SK-N-SH treated with all-trans-retinoic acid at 6 μM for 48 hours (cell line): Measurements from ENCODE around the gene TRAF1.

ENCODE experiments used
- OSR1 ChIP-seq: fragments of 250-450 bp; sonication (Bioruptor Pico); IDR thresholded peaks from 2 replicates; pipeline ENCODE4 v1.8.0; 2022; ENCODE audit warnings: moderate library complexity, mild to moderate bottlenecking, inconsistent platforms
- RARB ChIP-seq: fragments of 250-450 bp; sonication (Bioruptor Pico); IDR thresholded peaks from 2 replicates; pipeline ENCODE4 v1.8.0; 2021; ENCODE audit warnings: mild to moderate bottlenecking, moderate library complexity
- ZFP30 ChIP-seq: fragments of 450-650 bp; formaldehyde crosslinking; IDR thresholded peaks from 2 replicates; pipeline ENCODE4 v1.5.0; 2022; ENCODE audit warnings: mild to moderate bottlenecking, moderate library complexity
- ZNF565 ChIP-seq: fragments of 450-650 bp; formaldehyde crosslinking; conservative IDR thresholded peaks from 2 replicates; pipeline ENCODE4 v1.5.0; 2020; ENCODE audit warnings: low read depth, mild to moderate bottlenecking, moderate library complexity
- TF ChIP-seq, protein P1 (sequence below): fragments of 250-450 bp; sonication (Bioruptor Pico); IDR thresholded peaks from 2 replicates; pipeline ENCODE4 v1.5.1; 2020; ENCODE audit warnings: low read depth, mild to moderate bottlenecking, moderate library complexity
- TF ChIP-seq, protein P2 (sequence below): fragments of 250-450 bp; sonication (Bioruptor Pico); IDR thresholded peaks from 2 replicates; pipeline ENCODE4 v1.5.1; 2021; ENCODE audit warnings: mild to moderate bottlenecking, moderate library complexity

DNA sequence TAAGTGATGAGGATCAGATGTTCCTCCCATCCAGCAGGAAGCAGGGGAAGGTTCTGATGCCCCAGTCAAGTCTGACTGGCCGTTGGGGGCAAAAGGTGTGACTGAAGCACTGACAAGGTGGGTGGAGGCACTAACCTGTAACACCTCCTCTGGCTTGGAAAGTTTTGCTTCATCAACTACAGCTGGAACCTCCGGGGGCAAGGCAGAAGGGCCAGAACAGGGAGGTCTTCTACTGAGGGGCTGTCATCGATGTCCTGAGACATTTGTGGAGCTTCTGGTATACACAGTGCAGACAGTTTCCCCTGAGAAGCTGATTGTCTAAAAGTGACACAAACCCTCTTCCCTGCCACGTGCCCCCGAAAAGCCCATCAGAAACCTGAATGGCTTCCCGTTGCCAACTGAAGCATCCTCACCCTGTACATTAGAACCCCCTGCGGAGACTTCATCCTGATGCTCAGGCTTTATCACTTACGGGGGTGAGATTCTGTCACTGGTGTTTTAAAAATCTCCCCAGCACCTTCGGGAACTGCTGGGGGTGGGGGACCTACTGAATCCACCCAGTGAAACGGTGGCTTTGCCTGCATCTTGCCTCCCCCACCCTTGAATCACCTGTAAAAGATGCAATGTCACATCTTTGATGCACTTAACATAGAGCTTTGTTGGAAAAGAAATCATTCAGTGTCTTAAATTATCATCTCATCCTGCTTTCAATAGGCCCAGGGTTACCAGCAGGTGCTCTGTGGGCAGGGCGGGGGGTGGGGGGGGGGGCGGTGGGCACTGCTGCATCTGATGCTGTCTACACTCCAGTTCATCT is 24.6 kb downstream of the TRAF1 start:
- TF ChIP-seq ZFP30 (CRISPR knock-in tag) (no peak), OSR1 (no peak), ZNF565 (CRISPR knock-in tag) (no peak), RARB (CRISPR knock-in tag) (no peak)
- TF ChIP-seq, protein P1, sequence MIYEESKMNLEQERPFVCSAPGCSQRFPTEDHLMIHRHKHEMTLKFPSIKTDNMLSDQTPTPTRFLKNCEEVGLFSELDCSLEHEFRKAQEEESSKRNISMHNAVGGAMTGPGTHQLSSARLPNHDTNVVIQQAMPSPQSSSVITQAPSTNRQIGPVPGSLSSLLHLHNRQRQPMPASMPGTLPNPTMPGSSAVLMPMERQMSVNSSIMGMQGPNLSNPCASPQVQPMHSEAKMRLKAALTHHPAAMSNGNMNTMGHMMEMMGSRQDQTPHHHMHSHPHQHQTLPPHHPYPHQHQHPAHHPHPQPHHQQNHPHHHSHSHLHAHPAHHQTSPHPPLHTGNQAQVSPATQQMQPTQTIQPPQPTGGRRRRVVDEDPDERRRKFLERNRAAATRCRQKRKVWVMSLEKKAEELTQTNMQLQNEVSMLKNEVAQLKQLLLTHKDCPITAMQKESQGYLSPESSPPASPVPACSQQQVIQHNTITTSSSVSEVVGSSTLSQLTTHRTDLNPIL (CRISPR knock-in tag) = no peak
- TF ChIP-seq, protein P2, sequence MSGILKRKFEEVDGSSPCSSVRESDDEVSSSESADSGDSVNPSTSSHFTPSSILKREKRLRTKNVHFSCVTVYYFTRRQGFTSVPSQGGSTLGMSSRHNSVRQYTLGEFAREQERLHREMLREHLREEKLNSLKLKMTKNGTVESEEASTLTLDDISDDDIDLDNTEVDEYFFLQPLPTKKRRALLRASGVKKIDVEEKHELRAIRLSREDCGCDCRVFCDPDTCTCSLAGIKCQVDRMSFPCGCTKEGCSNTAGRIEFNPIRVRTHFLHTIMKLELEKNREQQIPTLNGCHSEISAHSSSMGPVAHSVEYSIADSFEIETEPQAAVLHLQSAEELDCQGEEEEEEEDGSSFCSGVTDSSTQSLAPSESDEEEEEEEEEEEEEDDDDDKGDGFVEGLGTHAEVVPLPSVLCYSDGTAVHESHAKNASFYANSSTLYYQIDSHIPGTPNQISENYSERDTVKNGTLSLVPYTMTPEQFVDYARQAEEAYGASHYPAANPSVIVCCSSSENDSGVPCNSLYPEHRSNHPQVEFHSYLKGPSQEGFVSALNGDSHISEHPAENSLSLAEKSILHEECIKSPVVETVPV = no peak
